HL-60 (cell line): ENCODE data around the gene SLC12A6.

Source experiments
- DNase-seq, 2 experiments: peaks; one replicate each; pipeline ENCODE4 v3.0.0-alpha.2; 2010 to 2020; ENCODE audit warnings: low read depth in 1 of 2, low spot score in 1 of 2
- H3K27ac ChIP-seq: fragments of 250-450 bp; sonication (Bioruptor Pico); replicated peaks from 2 replicates; pipeline ENCODE4 v1.5.1; 2020; ENCODE audit warnings: mild to moderate bottlenecking, moderate library complexity
- H3K27me3 ChIP-seq: fragments of 250-450 bp; sonication (Bioruptor Pico); 2 replicates; pipeline ENCODE4 v1.5.1; 2021; ENCODE audit warnings: mild to moderate bottlenecking, moderate library complexity; ENCODE audit not compliant: insufficient read depth, poor library complexity, severe bottlenecking
- H3K4me3 ChIP-seq: replicated peaks from 2 replicates; pipeline ENCODE4 v1.5.1; 2011; ENCODE audit warnings: mild to moderate bottlenecking, control low read depth, low read length; ENCODE audit not compliant: insufficient read depth
- CTCF ChIP-seq: IDR thresholded peaks from one replicate; pipeline ENCODE4 v1.5.1; 2011; ENCODE audit warnings: low read length, control low read depth, inconsistent platforms; ENCODE audit not compliant: insufficient read depth
- GABPA ChIP-seq: IDR thresholded peaks from 2 replicates; pipeline ENCODE4 v1.6.1; 2012; ENCODE audit warnings: low read depth
- POLR2AphosphoS5 ChIP-seq: IDR thresholded peaks from 2 replicates; pipeline ENCODE4 v1.6.1; 2012; ENCODE audit warnings: low read depth
- REST ChIP-seq: IDR thresholded peaks from 2 replicates; pipeline ENCODE4 v1.6.1; 2012; ENCODE audit warnings: low read depth; ENCODE audit not compliant: insufficient replicate concordance
- SPI1 ChIP-seq: IDR thresholded peaks from 2 replicates; pipeline ENCODE4 v1.6.1; 2012; ENCODE audit warnings: low read depth, mild to moderate bottlenecking, borderline replicate concordance

SLC12A6 gene

GRCh38 chr15:34367101-34368081 is 29.8 kb upstream of the SLC12A6 start, which contains the start of gene LPCAT4:
TSS of gene LPCAT4 (minus strand) at chr15:34367196. CDS start at chr15:34367100, 96 bp downstream.
- TF ChIP-seq SPI1: no peak
- peak; percentile 53 for TF ChIP-seq POLR2AphosphoS5
- peak; percentile 75 for TF ChIP-seq CTCF
- no peak for TF ChIP-seq GABPA
- no peak for TF ChIP-seq REST
- peak within 1 kb of the TSS; percentile 97 for H3K4me3 ChIP-seq
- H3K27ac ChIP-seq: peak within 1 kb of the TSS; percentile 87
- DNase-seq: peak; percentile 79 to 88
- H3K27me3 ChIP-seq: no peaks in the 10 kb centered on the region

GRCh38 chr15:34366271-34367065 is 28.9 kb upstream of the SLC12A6 start:
- peak overlapping the region; percentile 97 for H3K4me3 ChIP-seq
- H3K27me3 ChIP-seq: no peaks in the 10 kb centered on the region
- peak overlapping the region; percentile 60 for H3K27ac ChIP-seq
- no peak for TF ChIP-seq SPI1
- TF ChIP-seq GABPA: no peak
- TF ChIP-seq REST: no peak
- no peak for TF ChIP-seq POLR2AphosphoS5
- no peak for TF ChIP-seq CTCF
- peak; percentile 58 to 64 for DNase-seq

- no peak overlapping the region for H3K27ac ChIP-seq
- DNase-seq: no peak
- H3K4me3 ChIP-seq: peak overlapping the region; percentile 97
- TF ChIP-seq GABPA (no peak), SPI1 (no peak), REST (no peak), CTCF (no peak), POLR2AphosphoS5 (no peak)
- no peaks in the 10 kb centered on the region for H3K27me3 ChIP-seq
Observed at GRCh38 chr15:34365836-34366235, 28.3 kb upstream of the SLC12A6 start.
